Panc1 (cell line): ENCODE data around the gene COLGALT1. TPM values are rescaled to one million over a fixed set of nuclear protein-coding genes. Genes with fewer than 3 reads are reported as not detected.
"Not testable (repeated sequence)": the region's sequence is repeated elsewhere in the genome, so short reads cannot be mapped to it uniquely, and the experiment has no call there.

Source experiments
- ATAC-seq: fragments of 200-7000 bp; cut with Tn5 transposase; 2 replicates; pipeline ENCODE4 v1.9.1; 2020; ENCODE audit warnings: mild to moderate bottlenecking, moderate library complexity
- BruUV-seq: library from RNA; stranded (reverse); fragments of 400-500 nt; replicated peaks from 2 replicates; lab custom pipeline; 2021; lab: Mats Ljungman, UMichigan
- CTCF ChIA-PET: fragments of 300-600 bp; sonication (Branson Sonifier 250); formaldehyde crosslinking; loops from one replicate; lab custom pipeline; 2022; ENCODE audit warnings: antibody characterized with exemption; lab: Charles Lee
- POLR2A ChIA-PET: fragments of 300-600 bp; sonication (Branson Sonifier 250); formaldehyde crosslinking; loops from one replicate; lab custom pipeline; 2022; ENCODE audit warnings: antibody characterized with exemption; lab: Charles Lee
- DNase-seq: peaks from one replicate; pipeline ENCODE4 v3.0.0-alpha.2; 2010; ENCODE audit warnings: low read depth, low spot score
- H3K27ac ChIP-seq: 2 replicates; pipeline ENCODE4 v1.5.1; 2011; ENCODE audit warnings: mild to moderate bottlenecking, low read length, inconsistent platforms
- H3K27me3 ChIP-seq: fragments of 200-500 bp; sonication (Bioruptor generic); 2 replicates; pipeline ENCODE4 v1.6.0; 2014; ENCODE audit warnings: low read length, inconsistent platforms; ENCODE audit not compliant: control insufficient read depth, insufficient read depth
- H3K36me3 ChIP-seq: fragments of 200-500 bp; sonication (Bioruptor generic); 2 replicates; pipeline ENCODE4 v1.5.1; 2014; ENCODE audit warnings: inconsistent platforms, mild to moderate bottlenecking, low read length, moderate library complexity; ENCODE audit not compliant: control insufficient read depth, insufficient read depth
- H3K4me1 ChIP-seq: 2 replicates; pipeline ENCODE4 v1.5.1; 2011; ENCODE audit warnings: inconsistent platforms, mild to moderate bottlenecking, low read length, moderate library complexity; ENCODE audit not compliant: control insufficient read depth, insufficient read depth
- H3K4me3 ChIP-seq, 2 experiments: 2 replicates each; pipeline ENCODE4 v1.5.1; 2011 to 2012; ENCODE audit warnings: low read depth in 2 of 2, low read length in 2 of 2, mild to moderate bottlenecking in 2 of 2, inconsistent platforms in 1 of 2, moderate library complexity in 1 of 2
- H3K9me3 ChIP-seq: fragments of 200-500 bp; sonication (Bioruptor generic); 2 replicates; pipeline ENCODE4 v1.5.1; 2014; ENCODE audit warnings: low read depth, mild to moderate bottlenecking, inconsistent platforms, low read length, moderate library complexity; ENCODE audit not compliant: control insufficient read depth, insufficient read depth
- POLR2AphosphoS5 ChIP-seq: IDR thresholded peaks from 2 replicates; pipeline ENCODE4 v1.6.1; 2012; ENCODE audit warnings: mild to moderate bottlenecking, low read depth, low read length, moderate library complexity
- REST ChIP-seq, 2 experiments: IDR thresholded peaks; 2 replicates each; pipeline ENCODE4 v1.6.1; 2011 to 2012; ENCODE audit warnings: low read depth in 2 of 2, control low read depth in 1 of 2, low read length in 1 of 2, mild to moderate bottlenecking in 1 of 2, moderate library complexity in 1 of 2; ENCODE audit not compliant: insufficient read depth in 1 of 2
- SIN3A ChIP-seq: IDR thresholded peaks from 2 replicates; pipeline ENCODE4 v1.6.1; 2012; ENCODE audit warnings: low read depth, mild to moderate bottlenecking, low read length, moderate library complexity, borderline replicate concordance; ENCODE audit not compliant: insufficient read depth
- TCF7L2 ChIP-seq: IDR thresholded peaks from 2 replicates; pipeline ENCODE4 v1.6.1; 2011; ENCODE audit warnings: mild to moderate bottlenecking, low read depth, low read length, inconsistent platforms
- in situ Hi-C: cut with HindIII; loops from 2 replicates; pipeline ENCODE4 v1.10.0; 2016; ENCODE audit warnings: low sequenced_read_pairs, low pct_unique_long_range_greater_than_20kb
- intact Hi-C: fragments of 100-400 bp; cut with micrococcal nuclease; formaldehyde crosslinking; loops from one replicate; pipeline ENCODE4 v1.10.0; 2022; ENCODE audit not compliant: unreplicated experiment
- total RNA-seq: library from RNA; stranded (reverse); gene quantifications from one replicate; pipeline ENCODE4 v1.2.1, GENCODE V29; 2021; ENCODE audit not compliant: unreplicated experiment
- TF ChIP-seq, protein P1 (sequence below): fragments of 450-650 bp; IDR thresholded peaks from 2 replicates; pipeline ENCODE4 v1.5.1; 2017; ENCODE audit warnings: mild to moderate bottlenecking

The COLGALT1 gene
- total RNA-seq, 1 experiment from 2014 or later = 97.2 TPM

DNA sequence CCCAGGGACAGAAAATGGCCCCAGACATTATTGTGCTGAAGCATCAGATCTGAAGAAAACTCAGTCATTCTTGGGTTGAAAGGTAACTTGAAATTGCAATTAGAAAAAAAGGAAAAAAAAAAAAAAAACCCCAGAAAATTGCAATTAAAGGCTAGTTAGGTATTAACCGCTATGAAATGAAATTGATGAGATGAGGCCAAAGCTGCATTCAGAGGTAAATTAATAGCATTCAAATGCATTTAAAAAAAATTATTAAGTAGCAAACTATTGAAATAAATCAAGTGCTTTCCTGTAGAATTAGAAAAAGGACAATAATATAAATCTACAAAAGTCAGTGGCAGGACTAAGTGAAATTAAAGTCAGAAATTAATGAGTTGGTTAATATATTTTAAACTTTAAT, 37.6 kb upstream of the COLGALT1 start:
- BruUV-seq = no TSS peak

GRCh38 chr19:17518654-17519053, 36.8 kb upstream of the COLGALT1 start:
- DNase-seq, H3K27me3 ChIP-seq, H3K36me3 ChIP-seq, H3K9me3 ChIP-seq, in situ Hi-C loops, H3K4me3 ChIP-seq, intact Hi-C loops, BruUV-seq, CTCF ChIA-PET, ATAC-seq, POLR2A ChIA-PET, H3K4me1 ChIP-seq, H3K27ac ChIP-seq: not testable (repeated sequence)

More for the DNA sequence above, 37.6 kb upstream of the COLGALT1 start:
- in situ Hi-C loops (no loop called here), intact Hi-C loops (no loop called here)
- Histone ChIP-seq H3K36me3 (no peaks in the 10 kb centered on the region; the same call in 1 of the 2 replicates), H3K4me1 (no peaks in the 10 kb centered on the region), H3K4me3 (no peak overlapping the region), H3K27ac (no peak overlapping the region), H3K9me3 (0 out of 2 replicates have a peak, but pooled peaks cover 2% of the 10 kb centered on the region), H3K27me3 (no peaks in the 10 kb centered on the region)
- ATAC-seq (no peak), DNase-seq (no peak)
- no peak for TF ChIP-seq TCF7L2
- TF ChIP-seq REST (IDR thresholded peaks at IDR 0.05; ENCODE audit: insufficient read depth in 1 of 2, low read depth in 2 of 2, low read length in 1 of 2) = no peak
- no peak for TF ChIP-seq POLR2AphosphoS5
- TF ChIP-seq, protein P1, sequence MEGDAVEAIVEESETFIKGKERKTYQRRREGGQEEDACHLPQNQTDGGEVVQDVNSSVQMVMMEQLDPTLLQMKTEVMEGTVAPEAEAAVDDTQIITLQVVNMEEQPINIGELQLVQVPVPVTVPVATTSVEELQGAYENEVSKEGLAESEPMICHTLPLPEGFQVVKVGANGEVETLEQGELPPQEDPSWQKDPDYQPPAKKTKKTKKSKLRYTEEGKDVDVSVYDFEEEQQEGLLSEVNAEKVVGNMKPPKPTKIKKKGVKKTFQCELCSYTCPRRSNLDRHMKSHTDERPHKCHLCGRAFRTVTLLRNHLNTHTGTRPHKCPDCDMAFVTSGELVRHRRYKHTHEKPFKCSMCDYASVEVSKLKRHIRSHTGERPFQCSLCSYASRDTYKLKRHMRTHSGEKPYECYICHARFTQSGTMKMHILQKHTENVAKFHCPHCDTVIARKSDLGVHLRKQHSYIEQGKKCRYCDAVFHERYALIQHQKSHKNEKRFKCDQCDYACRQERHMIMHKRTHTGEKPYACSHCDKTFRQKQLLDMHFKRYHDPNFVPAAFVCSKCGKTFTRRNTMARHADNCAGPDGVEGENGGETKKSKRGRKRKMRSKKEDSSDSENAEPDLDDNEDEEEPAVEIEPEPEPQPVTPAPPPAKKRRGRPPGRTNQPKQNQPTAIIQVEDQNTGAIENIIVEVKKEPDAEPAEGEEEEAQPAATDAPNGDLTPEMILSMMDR = no peak
- no peak for TF ChIP-seq SIN3A
- ChIA-PET POLR2A (no interaction called here), CTCF (no interaction called here)

GRCh38 chr19:17519967-17520366, 35.5 kb upstream of the COLGALT1 start:
- no TSS peak for BruUV-seq

More at GRCh38 chr19:17519967-17520366, 35.5 kb upstream of the COLGALT1 start:
- ChIA-PET CTCF (interaction anchor here (0.6 kb wide), 1 partner anchor 8 kb away, joined by 3 read pairs; the partner anchor contains the start of gene PGLS), POLR2A (interaction anchor here (0.6 kb wide), 1 partner anchor 8 kb away, joined by 4 read pairs; the partner anchor contains the start of gene PGLS)
- ATAC-seq (no peak), DNase-seq (no peak)
- Histone ChIP-seq H3K27ac (no peak overlapping the region), H3K27me3 (no peaks in the 10 kb centered on the region), H3K36me3 (no peaks in the 10 kb centered on the region; the same call in 1 of the 2 replicates), H3K9me3 (0 out of 2 replicates have a peak, but pooled peaks cover 2% of the 10 kb centered on the region), H3K4me3 (no peak overlapping the region), H3K4me1 (no peaks in the 10 kb centered on the region)
- intact Hi-C loops = no loop called here
- in situ Hi-C loops = no loop called here
- TF ChIP-seq SIN3A (no peak), REST (IDR thresholded peaks at IDR 0.05; ENCODE audit: insufficient read depth in 1 of 2, low read depth in 2 of 2, low read length in 1 of 2) (no peak)
